GM12872 (cell line): ENCODE results near the gene GRAP2.

ENCODE experiments used
- TF ChIP-seq, protein P1 (sequence below): IDR thresholded peaks from 3 replicates; pipeline ENCODE4 v1.5.1; 2011; ENCODE audit warnings: low read depth, mild to moderate bottlenecking, low read length, moderate library complexity; ENCODE audit not compliant: insufficient read depth

Gene GRAP2

GRCh38 chr22:39872548-39872947 is 28.3 kb upstream of the GRAP2 start:
- TF ChIP-seq, protein P1, sequence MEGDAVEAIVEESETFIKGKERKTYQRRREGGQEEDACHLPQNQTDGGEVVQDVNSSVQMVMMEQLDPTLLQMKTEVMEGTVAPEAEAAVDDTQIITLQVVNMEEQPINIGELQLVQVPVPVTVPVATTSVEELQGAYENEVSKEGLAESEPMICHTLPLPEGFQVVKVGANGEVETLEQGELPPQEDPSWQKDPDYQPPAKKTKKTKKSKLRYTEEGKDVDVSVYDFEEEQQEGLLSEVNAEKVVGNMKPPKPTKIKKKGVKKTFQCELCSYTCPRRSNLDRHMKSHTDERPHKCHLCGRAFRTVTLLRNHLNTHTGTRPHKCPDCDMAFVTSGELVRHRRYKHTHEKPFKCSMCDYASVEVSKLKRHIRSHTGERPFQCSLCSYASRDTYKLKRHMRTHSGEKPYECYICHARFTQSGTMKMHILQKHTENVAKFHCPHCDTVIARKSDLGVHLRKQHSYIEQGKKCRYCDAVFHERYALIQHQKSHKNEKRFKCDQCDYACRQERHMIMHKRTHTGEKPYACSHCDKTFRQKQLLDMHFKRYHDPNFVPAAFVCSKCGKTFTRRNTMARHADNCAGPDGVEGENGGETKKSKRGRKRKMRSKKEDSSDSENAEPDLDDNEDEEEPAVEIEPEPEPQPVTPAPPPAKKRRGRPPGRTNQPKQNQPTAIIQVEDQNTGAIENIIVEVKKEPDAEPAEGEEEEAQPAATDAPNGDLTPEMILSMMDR = no peak

- TF ChIP-seq, protein P1 = no peak
Observed at GRCh38 chr22:39873965-39874364, 26.9 kb upstream of the GRAP2 start.

DNA sequence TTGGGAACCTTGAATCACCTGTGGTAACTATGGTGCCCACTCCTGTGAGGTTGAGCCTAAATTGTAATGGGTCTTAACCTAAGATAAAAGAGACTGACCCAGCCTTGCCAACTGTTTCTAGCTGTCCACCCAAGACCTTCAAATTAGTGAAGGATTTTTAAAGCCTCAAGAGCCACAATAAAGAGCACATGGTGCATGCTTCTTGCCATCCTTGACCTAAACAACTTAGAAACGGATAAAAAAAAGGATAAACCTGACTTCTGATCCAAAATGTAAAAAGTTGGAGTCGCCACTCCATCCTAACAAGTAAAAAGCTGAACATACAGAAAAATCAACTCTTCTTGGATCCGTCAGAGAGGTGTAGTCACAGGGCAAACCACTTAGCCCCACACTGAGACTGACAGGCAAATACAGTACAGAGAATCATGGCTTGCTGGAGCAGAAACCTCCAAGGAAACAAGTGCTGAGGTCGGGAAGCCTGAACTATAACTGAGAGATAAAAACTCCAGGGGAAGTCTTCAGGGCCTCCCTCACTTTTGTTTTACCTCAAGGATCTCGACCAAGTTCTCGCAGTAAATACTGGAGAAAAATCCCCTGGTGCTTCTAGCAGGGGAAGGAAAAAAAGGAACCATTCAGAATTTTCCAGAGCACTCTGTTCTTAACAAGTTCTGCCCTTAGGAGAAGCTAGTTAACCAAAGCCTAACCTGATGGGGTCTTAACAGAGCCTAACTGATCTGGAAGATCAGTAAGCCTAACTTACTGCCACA is 23.6 kb upstream of the GRAP2 start:
- TF ChIP-seq, protein P1 = no peak

GRCh38 chr22:39880722-39881121 is 20.2 kb upstream of the GRAP2 start:
- TF ChIP-seq, protein P1 = no peak

DNA sequence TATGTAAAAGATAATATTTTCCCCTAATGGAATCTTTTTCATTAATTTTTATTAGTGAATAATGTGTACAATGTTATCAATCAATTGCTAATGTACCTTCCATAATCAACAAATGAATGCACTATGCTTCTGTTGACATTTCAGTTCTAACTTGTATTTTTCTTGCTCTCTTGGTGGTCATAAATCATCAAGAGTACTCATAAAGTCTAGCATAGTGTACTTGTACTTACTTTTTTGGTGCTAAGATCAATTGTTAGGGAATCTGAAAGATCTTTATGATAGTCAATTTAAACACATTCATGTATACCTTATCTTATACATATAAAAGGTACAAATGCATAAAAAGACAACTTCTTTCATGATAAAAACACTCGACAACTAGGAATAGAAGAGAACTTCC is 17.8 kb upstream of the GRAP2 start:
- TF ChIP-seq, protein P1 = no peak

DNA sequence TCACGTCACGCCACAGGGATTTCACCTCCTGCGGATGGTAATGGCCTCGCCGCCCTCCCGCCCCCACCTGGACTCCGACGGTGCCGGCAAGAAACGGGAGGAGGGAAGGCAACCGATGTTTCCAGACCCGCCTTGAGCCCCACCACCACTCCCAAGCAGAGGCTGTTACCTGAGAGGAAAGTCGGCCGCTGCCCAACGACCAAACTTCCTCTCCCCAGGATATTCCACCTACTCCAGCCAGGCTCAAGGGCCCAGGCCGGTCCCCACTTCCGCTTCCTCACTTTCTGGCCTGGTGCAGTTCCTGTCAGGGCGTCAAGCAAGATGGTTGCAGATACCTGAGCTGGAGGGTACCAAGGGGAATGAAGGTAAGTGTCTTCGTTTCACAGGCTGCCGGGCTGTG is 7.4 kb upstream of the GRAP2 start, which contains the start of gene ENTHD1:
Gene ENTHD1 (minus strand): TSS at position 235 of the 400 bp plus-strand sequence. CDS start 6,012 bp downstream, outside the sequence.
- TF ChIP-seq, protein P1 = no peak

DNA sequence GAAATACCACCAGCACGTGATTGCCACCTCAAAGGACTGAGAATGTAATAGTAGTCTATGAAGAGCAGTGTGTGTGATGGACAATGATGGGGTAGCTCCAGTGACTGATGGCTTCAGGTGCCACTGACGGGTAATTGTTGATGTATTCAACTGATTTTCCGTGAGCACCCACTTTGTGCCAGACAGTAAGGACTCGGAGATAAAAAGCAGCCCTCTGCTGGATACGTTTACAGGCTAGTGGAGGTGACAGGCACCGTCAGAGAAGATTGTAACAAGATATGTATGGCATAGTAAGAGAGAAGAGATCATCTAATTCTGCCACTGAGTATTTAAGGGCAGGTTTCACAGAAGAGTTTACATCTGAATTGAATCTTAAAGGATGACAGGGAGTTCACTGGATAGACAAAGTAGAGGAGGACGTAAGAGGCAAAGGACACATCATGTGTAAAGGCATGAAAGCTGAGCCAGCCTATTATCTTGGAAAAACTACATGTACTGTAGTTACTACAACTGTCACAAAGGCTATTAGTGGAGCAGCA is 6.3 kb upstream of the GRAP2 start:
- TF ChIP-seq, protein P1 = no peak
